GM12872 (cell line): Measurements from ENCODE around the gene CUX1.

Source experiments
- CTCF ChIP-seq: IDR thresholded peaks from 3 replicates; pipeline ENCODE4 v1.5.1; 2011; ENCODE audit warnings: low read depth, mild to moderate bottlenecking, low read length, moderate library complexity; ENCODE audit not compliant: insufficient read depth

Gene CUX1

GRCh38 chr7:101879565-101879964 lies 62.1 kb downstream of the CUX1 start:
- TF ChIP-seq CTCF, result no peak

- TF ChIP-seq CTCF, result no peak
Observed at GRCh38 chr7:101880282-101881054, 63.0 kb downstream of the CUX1 start.

GRCh38 chr7:101882005-101882421 lies 64.6 kb downstream of the CUX1 start:
- TF ChIP-seq CTCF, result no peak

- TF ChIP-seq CTCF, result no peak
Observed at GRCh38 chr7:101882595-101883564, 65.5 kb downstream of the CUX1 start.

GRCh38 chr7:101884671-101885596 lies 67.5 kb downstream of the CUX1 start:
- no peak for TF ChIP-seq CTCF

GRCh38 chr7:101885597-101885955 lies 68.2 kb downstream of the CUX1 start:
- TF ChIP-seq CTCF, result no peak
